Glutamatergic neuron (in vitro differentiated cells): Measurements from ENCODE around the gene MC3R. TPM values are rescaled to one million over a fixed set of nuclear protein-coding genes. Genes with fewer than 3 reads are reported as not detected.

Experiments
- DNase-seq: peaks from one replicate; pipeline ENCODE4 v3.0.0; 2022
- H3K27ac Mint-ChIP-seq: one replicate; pipeline ENCODE4 v1.8.0; 2020; ENCODE audit warnings: mild to moderate bottlenecking, mixed read lengths, inconsistent platforms; ENCODE audit not compliant: unreplicated experiment
- H3K27me3 Mint-ChIP-seq: one replicate; pipeline ENCODE4 v1.8.0; 2020; ENCODE audit warnings: mild to moderate bottlenecking, moderate library complexity, mixed read lengths, inconsistent platforms; ENCODE audit not compliant: unreplicated experiment
- H3K36me3 Mint-ChIP-seq: one replicate; pipeline ENCODE4 v1.8.0; 2020; ENCODE audit warnings: mild to moderate bottlenecking, mixed read lengths, inconsistent platforms; ENCODE audit not compliant: unreplicated experiment
- H3K4me1 Mint-ChIP-seq: one replicate; pipeline ENCODE4 v1.8.0; 2020; ENCODE audit warnings: mild to moderate bottlenecking, low read depth, mixed read lengths, inconsistent platforms; ENCODE audit not compliant: unreplicated experiment
- H3K4me3 Mint-ChIP-seq: one replicate; pipeline ENCODE4 v1.8.0; 2020; ENCODE audit warnings: mild to moderate bottlenecking, mixed read lengths, inconsistent platforms; ENCODE audit not compliant: unreplicated experiment
- H3K9me3 Mint-ChIP-seq: one replicate; pipeline ENCODE4 v1.8.0; 2020; ENCODE audit warnings: mild to moderate bottlenecking, moderate library complexity, mixed read lengths, inconsistent platforms; ENCODE audit not compliant: unreplicated experiment
- total RNA-seq: library from RNA; stranded (reverse); fragmentation: NEBNext Ultra II Directional; extraction: Animal tissue kit (Norgen Biotek cat#: 25700); gene quantifications from one replicate; pipeline ENCODE4 v1.2.1, GENCODE V29; 2021; ENCODE audit not compliant: unreplicated experiment
- TF ChIP-seq, protein P1 (sequence below): fragments of 200-600 bp; sonication (generic); IDR thresholded peaks from one replicate; pipeline ENCODE4 v1.5.0; 2021; ENCODE audit not compliant: partially characterized antibody, unreplicated experiment

MC3R gene
- total RNA-seq, 1 donor from 2014 or later: not detected

DNA sequence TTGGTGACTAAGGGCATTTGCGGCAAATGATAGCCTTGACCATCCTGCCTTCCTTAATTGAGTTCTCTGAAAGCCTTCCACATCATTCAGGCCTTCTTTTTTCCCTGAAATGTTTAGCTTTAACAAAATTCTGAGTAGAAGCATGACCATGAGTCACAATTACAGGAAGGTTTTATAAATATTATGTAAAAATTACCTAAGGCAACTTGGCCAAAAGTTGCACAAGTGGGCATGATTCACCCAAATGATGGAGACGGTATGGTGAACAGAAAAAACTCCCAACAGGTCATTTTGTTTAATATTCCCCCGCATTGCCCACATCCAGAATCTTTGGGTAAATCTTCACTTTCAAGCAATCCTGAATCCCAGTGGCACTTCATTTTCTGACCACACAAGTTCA is 37.0 kb downstream of the MC3R start:
- TF ChIP-seq, protein P1, sequence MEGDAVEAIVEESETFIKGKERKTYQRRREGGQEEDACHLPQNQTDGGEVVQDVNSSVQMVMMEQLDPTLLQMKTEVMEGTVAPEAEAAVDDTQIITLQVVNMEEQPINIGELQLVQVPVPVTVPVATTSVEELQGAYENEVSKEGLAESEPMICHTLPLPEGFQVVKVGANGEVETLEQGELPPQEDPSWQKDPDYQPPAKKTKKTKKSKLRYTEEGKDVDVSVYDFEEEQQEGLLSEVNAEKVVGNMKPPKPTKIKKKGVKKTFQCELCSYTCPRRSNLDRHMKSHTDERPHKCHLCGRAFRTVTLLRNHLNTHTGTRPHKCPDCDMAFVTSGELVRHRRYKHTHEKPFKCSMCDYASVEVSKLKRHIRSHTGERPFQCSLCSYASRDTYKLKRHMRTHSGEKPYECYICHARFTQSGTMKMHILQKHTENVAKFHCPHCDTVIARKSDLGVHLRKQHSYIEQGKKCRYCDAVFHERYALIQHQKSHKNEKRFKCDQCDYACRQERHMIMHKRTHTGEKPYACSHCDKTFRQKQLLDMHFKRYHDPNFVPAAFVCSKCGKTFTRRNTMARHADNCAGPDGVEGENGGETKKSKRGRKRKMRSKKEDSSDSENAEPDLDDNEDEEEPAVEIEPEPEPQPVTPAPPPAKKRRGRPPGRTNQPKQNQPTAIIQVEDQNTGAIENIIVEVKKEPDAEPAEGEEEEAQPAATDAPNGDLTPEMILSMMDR: no peak

GRCh38 chr20:56289652-56290051 is 41.1 kb downstream of the MC3R start:
- Mint-ChIP-seq H3K27me3 (no peaks in the 10 kb centered on the region), H3K36me3 (peaks cover under 1% of the 10 kb centered on the region), H3K4me3 (no peak overlapping the region), H3K4me1 (no peaks in the 10 kb centered on the region), H3K27ac (no peak overlapping the region), H3K9me3 (peaks cover 3% of the 10 kb centered on the region)
- DNase-seq: no peak
- TF ChIP-seq, protein P1: no peak

More for the DNA sequence above, 37.0 kb downstream of the MC3R start:
- Mint-ChIP-seq H3K36me3 (peaks cover 6% of the 10 kb centered on the region), H3K27me3 (no peaks in the 10 kb centered on the region), H3K4me1 (no peaks in the 10 kb centered on the region), H3K27ac (no peak overlapping the region), H3K9me3 (peaks cover 3% of the 10 kb centered on the region), H3K4me3 (no peak overlapping the region)
- DNase-seq: no peak

DNA sequence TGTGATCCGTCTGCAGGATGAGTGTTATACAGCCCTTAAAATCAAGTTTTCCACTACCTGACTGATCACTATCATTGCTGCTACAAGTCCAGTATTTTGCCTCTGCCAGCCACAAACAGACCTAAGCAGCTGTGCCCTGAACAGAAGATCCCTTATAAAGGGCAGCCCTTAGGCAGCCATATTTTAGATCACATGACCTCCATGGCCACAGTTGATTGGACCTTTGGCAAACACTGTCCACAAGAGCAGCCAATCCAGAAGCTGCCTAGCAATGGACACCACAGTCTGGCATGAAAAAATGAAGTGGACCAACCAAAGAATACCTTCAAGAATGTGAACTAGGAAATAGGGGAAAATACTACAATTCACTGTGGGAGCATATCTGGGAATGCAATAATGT is 50.8 kb downstream of the MC3R start:
- Mint-ChIP-seq H3K9me3 (peaks cover 4% of the 10 kb centered on the region), H3K4me1 (no peaks in the 10 kb centered on the region), H3K36me3 (peaks cover 4% of the 10 kb centered on the region), H3K27me3 (peaks cover 7% of the 10 kb centered on the region), H3K27ac (no peak overlapping the region), H3K4me3 (no peak overlapping the region)
- TF ChIP-seq, protein P1: no peak
- DNase-seq: no peak

Other genes starting within 250 kb of the MC3R start
- not detected for gene CBLN4, start 243.2 kb upstream of the MC3R start, total RNA-seq
- gene FAM210B, start 110.2 kb downstream of the MC3R start, total RNA-seq: 86.1 TPM
- gene AURKA, start 143.5 kb downstream of the MC3R start, total RNA-seq: 12.4 TPM
- 25.6 TPM for gene CSTF1, start 143.9 kb downstream of the MC3R start, total RNA-seq
- not detected for gene CASS4, start 163.5 kb downstream of the MC3R start, total RNA-seq
- 66.3 TPM for gene RTF2, start 219.9 kb downstream of the MC3R start, total RNA-seq